Large intestine (tissue), 3 donors: Measurements from ENCODE around the gene EMILIN2. TPM values are rescaled to one million over a fixed set of nuclear protein-coding genes. Genes with fewer than 3 reads are reported as not detected.

Experiments used
- DNase-seq, 2 donors: peaks; one replicate each; pipeline versions ENCODE4 v3.0.0 to v3.0.0-alpha.2; 2013
- H3K27ac ChIP-seq: one replicate; pipeline ENCODE4 v1.5.1; 2013; ENCODE audit warnings: low read length
- H3K27me3 ChIP-seq: 2 replicates; pipeline ENCODE4 v1.6.1; 2013; ENCODE audit warnings: low read length; ENCODE audit not compliant: control insufficient read depth, insufficient read depth
- H3K36me3 ChIP-seq: 2 replicates; pipeline ENCODE4 v1.6.1; 2013; ENCODE audit warnings: low read length; ENCODE audit not compliant: control insufficient read depth, insufficient read depth
- H3K4me1 ChIP-seq: one replicate; pipeline ENCODE4 v1.6.1; 2013; ENCODE audit warnings: low read length; ENCODE audit not compliant: control insufficient read depth, insufficient read depth
- H3K4me3 ChIP-seq: one replicate; pipeline ENCODE4 v1.5.1; 2013; ENCODE audit warnings: low read length
- H3K9me3 ChIP-seq: one replicate; pipeline ENCODE4 v1.6.1; 2013; ENCODE audit warnings: mild to moderate bottlenecking, low read depth, low read length, moderate library complexity; ENCODE audit not compliant: control insufficient read depth
- WGBS: methylation state at CpG from one replicate; pipeline ENCODE4 v1.1.5; 2013; ENCODE audit warnings: low lambda C conversion rate; ENCODE audit not compliant: insufficient coverage; 5-methylcytosine and 5-hydroxymethylcytosine counted together
- polyA plus RNA-seq: library from polyadenylated mRNA; unstranded; fragments of 120-200 nt; gene quantifications from one replicate; pipeline ENCODE4 v1.2.1, GENCODE V29; 2013

EMILIN2 gene
- polyA plus RNA-seq, 1 donor = 30.4 TPM

DNA sequence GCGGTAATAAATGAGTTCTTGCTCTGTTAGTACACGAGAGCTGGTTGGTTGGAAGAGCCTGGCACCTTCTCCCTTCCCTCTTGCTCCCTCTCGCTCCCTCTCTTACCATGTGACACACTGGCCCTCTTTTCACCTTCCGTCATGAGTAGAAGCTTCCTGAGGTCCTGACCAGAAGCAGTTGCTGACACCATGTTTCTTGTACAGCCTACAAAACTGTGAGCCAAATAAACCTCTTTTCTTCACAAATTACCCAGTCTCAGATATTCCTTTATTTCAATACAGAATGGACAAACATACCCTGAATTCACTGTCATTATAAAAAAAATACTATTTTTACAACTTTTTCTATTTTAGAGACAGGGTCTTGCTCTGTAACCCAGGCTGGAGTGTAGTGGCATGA, 40.7 kb downstream of the EMILIN2 start:
- Histone ChIP-seq H3K36me3 (no peaks in the 10 kb centered on the region), H3K4me3 (no peak overlapping the region), H3K9me3 (no peaks in the 10 kb centered on the region), H3K27ac (no peak overlapping the region), H3K4me1 (no peaks in the 10 kb centered on the region), H3K27me3 (no peaks in the 10 kb centered on the region)
- DNase-seq = no peak
- no CpG with 5 or more reads among the region's 4 CpGs for WGBS

DNA sequence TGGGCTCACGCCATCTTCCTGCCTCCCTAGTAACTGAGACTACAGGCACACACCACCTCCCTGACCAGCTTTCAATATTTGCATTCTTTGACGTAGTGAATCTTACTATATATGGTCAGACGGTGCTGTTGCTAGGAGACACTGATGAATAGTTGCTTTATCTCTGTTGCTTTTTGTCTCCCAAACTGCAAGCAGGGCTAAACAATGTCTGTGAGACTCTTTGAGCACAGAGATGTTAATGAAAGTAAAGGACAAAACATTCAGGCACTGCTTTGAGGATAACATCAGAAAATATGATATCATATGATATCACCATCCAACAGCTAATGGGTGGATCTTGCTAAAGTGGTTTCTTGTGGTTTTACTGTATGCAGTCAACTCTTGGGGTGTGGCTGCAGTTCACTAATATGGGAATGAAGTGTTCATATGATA, 43.0 kb downstream of the EMILIN2 start:
- Histone ChIP-seq H3K27me3 (no peaks in the 10 kb centered on the region), H3K4me3 (no peak overlapping the region), H3K4me1 (peaks cover 2% of the 10 kb centered on the region), H3K36me3 (no peaks in the 10 kb centered on the region), H3K9me3 (no peaks in the 10 kb centered on the region), H3K27ac (no peak overlapping the region)
- no peak for DNase-seq
- no CpG with 5 or more reads among the region's 3 CpGs for WGBS

DNA sequence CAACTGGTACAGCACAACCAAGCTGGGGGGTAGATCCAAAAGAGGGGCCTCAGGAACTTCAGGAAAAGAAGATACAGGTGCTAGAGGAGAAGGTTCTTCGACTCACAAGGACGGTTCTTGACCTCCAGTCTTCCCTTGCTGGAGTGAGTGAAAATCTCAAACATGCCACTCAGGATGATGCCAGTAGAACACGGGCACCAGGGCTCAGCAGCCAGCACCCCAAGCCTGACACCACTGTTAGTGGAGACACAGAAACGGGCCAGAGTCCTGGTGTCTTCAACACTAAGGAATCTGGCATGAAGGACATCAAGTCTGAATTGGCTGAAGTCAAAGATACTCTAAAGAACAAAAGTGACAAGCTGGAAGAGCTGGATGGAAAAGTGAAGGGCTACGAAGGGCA, 43.8 kb downstream of the EMILIN2 start:
- Histone ChIP-seq H3K4me3 (no peak overlapping the region), H3K9me3 (no peaks in the 10 kb centered on the region), H3K36me3 (no peaks in the 10 kb centered on the region), H3K4me1 (peaks cover 2% of the 10 kb centered on the region), H3K27ac (no peak overlapping the region), H3K27me3 (no peaks in the 10 kb centered on the region)
- no CpG with 5 or more reads among the region's 5 CpGs for WGBS
- no peak for DNase-seq

DNA sequence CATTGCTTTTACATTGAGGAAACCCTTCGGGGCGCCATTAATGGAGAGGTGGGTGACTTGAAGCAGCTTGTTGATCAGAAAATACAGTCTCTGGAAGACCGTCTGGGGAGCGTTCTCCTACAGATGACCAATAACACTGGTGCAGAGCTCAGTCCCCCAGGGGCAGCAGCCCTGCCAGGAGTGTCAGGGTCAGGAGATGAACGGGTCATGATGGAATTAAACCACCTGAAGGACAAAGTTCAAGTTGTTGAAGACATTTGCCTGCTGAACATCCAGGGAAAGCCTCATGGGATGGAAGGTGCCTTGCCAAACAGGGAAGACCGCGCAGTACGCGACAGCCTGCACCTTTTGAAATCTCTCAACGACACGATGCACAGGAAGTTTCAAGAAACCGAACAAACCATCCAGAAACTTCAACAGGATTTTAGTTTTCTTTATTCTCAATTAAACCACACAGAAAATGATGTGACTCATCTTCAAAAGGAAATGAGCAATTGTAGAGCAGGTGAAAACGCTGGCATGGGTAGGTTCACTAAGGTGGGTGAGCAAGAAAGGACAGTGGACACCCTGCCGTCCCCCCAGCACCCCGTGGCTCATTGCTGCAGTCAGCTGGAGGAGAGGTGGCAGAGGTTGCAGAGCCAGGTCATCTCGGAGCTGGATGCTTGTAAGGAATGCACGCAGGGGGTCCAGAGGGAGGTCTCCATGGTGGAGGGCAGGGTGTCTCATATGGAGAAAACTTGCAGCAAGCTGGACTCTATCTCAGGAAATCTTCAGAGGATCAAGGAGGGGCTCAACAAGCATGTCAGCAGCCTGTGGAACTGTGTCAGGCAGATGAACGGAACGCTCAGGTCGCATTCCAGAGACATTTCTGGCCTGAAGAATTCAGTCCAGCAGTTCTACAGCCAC, 45.0 kb downstream of the EMILIN2 start:
- DNase-seq = no peak
- Histone ChIP-seq H3K27ac (no peak overlapping the region), H3K9me3 (no peaks in the 10 kb centered on the region), H3K4me1 (peaks cover 2% of the 10 kb centered on the region), H3K36me3 (no peaks in the 10 kb centered on the region), H3K27me3 (no peaks in the 10 kb centered on the region), H3K4me3 (no peak overlapping the region)
- WGBS = 100% methylated on average over 1 of the region's 20 CpGs

DNA sequence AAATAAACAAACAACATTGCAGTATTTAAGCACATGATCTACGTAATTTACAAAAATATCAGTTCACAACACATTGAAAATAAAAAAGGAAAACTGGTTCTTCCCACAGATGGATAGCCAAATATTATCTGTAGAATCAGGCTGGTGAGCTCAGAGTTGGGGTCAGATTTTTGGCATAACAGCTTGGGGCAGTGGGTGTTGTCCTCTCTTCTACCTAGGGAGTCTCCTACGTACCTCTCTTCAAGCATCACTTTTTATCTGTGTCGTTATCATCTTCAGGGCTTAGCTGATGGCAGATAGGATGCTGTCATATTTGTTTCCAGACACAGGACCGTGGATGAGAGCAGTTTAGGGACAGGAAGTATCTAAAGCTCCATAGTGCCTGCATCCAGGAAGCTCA, 46.2 kb downstream of the EMILIN2 start:
- DNase-seq = no peak
- Histone ChIP-seq H3K27me3 (no peaks in the 10 kb centered on the region), H3K36me3 (no peaks in the 10 kb centered on the region), H3K9me3 (no peaks in the 10 kb centered on the region), H3K27ac (no peak overlapping the region), H3K4me1 (peaks cover 2% of the 10 kb centered on the region), H3K4me3 (no peak overlapping the region)
- no CpG with 5 or more reads among the region's 4 CpGs for WGBS

DNA sequence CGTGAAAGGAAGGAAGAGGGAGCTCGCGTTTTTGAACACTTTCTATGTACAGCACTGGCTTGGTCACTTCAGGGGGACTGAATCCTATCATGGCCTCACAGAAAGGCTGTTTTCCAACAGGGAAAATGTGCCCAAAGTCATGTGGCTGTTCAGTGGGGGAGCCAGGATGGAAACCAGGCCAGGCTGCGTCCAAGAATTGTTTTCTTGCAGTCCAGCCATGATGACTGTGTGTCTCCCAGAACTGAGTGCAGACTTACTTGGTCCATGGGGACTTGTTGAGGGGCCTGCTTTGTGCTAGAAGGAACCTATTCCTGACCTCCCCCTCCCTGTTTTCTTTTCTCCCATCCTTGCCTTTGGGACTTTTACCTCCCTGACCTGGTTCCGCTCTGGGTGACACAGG, 46.9 kb downstream of the EMILIN2 start:
- no peak for DNase-seq
- H3K36me3 ChIP-seq = no peaks in the 10 kb centered on the region
- peaks cover 2% of the 10 kb centered on the region for H3K4me1 ChIP-seq
- WGBS = no CpG with 5 or more reads among the region's 5 CpGs
- peak overlapping the region; percentile 70 for H3K27ac ChIP-seq
- H3K9me3 ChIP-seq = no peaks in the 10 kb centered on the region
- no peaks in the 10 kb centered on the region for H3K27me3 ChIP-seq
- H3K4me3 ChIP-seq = no peak overlapping the region

DNA sequence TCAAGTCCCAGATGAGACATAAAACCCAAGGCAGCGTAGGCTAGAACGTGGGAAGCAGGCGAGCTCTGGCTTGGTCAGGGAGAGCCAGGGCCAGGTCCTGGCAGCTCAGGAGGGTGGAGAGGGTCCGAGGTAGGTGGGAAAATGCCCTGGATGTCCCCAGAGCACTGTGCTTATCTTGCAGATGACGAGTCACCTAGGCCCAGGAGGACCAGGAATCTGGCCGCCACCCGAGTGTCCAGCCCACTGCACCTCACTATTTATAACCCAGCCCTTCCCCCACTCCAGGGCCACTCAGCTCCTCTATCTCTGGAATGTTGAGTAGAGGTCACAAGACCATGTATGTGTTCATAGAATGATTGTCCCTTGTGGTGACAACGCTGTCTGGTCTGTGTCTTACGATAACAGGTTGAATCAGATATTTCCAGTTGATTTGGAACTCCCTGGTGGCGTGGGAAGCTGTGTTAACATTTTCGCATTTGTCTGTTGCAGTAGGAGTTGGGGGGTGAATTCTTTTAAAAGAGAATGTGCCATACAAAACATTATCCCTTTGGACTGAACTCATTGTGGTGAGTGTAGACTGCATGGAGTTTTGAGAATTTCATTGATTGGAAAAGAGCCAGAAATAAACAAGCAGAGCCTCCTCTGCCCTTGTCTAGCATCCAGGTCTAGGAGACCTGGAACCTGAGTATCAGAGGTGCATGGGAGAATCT, 47.5 kb downstream of the EMILIN2 start:
- Histone ChIP-seq H3K27me3 (no peaks in the 10 kb centered on the region), H3K4me1 (peaks cover 2% of the 10 kb centered on the region), H3K4me3 (no peak overlapping the region), H3K36me3 (no peaks in the 10 kb centered on the region), H3K9me3 (no peaks in the 10 kb centered on the region), H3K27ac (peak overlapping the region; percentile 70)
- peak; percentile 68 to 81 for DNase-seq
- no CpG with 5 or more reads among the region's 11 CpGs for WGBS

DNA sequence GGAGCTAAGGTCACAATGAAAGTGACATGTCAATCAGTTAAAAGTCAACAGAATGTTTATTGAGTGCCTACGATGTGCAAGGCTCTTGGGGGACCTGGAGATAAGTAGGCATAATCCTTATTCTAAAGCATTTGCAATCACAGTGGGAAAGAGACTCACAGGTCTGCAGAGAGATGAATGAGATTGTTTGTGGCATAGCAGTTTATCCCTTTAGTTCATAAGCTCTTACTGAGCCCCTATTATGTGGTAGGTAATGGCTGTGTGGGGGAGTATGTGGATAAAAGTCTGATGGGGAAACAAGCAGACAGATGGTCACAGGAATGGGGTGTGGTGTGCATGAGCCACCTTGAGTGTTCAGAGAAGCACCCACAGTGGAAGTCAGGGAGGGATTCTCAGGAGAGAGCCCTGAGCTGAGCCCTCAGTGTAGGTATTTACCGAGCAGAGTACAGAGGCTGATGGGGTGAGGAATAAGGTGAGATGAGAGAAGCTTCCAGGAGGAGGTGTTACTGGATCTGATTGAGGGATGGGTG, 48.1 kb downstream of the EMILIN2 start:
- WGBS = 0% methylated on average over 1 of the region's 2 CpGs
- H3K4me3 ChIP-seq = no peak overlapping the region
- H3K9me3 ChIP-seq = no peaks in the 10 kb centered on the region
- no peak for DNase-seq
- H3K27ac ChIP-seq = peak overlapping the region; percentile 70
- H3K36me3 ChIP-seq = no peaks in the 10 kb centered on the region
- H3K4me1 ChIP-seq = peaks cover 2% of the 10 kb centered on the region
- no peaks in the 10 kb centered on the region for H3K27me3 ChIP-seq

DNA sequence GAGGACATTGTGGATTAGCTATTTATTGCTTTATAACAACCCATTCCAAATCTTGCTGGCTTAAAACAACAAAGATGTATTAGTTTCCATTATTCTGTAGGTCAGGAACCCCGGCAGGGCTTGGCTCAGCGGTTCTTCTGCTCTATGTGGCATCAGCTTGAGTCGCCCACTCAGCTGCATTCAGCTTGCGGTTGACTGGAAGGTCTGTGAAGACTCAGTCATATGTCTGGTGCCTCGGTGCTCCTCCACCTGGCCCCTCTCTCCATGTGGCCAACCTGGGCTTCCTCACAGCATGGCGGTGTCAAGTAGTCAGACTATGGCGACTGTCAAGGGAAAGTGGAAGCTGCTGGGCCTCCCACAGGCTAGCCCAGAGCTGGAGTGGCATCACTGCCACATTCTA, 48.6 kb downstream of the EMILIN2 start:
- no peaks in the 10 kb centered on the region for H3K36me3 ChIP-seq
- no CpG with 5 or more reads among the region's 7 CpGs for WGBS
- H3K4me1 ChIP-seq = peaks cover 2% of the 10 kb centered on the region
- no peak overlapping the region for H3K27ac ChIP-seq
- no peak for DNase-seq
- no peaks in the 10 kb centered on the region for H3K27me3 ChIP-seq
- H3K9me3 ChIP-seq = no peaks in the 10 kb centered on the region
- H3K4me3 ChIP-seq = no peak overlapping the region

DNA sequence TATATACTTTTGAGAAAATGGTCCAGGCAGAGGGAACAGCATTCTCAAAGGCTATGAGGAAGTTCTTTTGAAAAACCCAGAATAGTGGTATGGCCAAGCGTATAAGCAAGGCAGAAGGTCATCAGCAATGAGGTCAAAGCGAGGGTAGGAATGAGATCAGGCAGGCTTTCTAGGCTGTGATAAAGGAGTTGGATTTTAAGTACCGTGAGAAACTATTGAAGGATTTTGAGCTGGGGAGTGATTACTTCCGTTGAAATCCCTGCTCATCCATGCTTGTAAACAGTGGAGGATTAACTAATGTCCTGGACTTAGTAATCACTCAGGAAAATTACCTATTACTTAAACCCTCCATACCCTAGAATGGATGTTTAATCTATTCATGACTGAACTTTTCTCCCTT, 50.2 kb downstream of the EMILIN2 start:
- Histone ChIP-seq H3K27me3 (no peaks in the 10 kb centered on the region), H3K4me3 (no peak overlapping the region), H3K36me3 (no peaks in the 10 kb centered on the region), H3K4me1 (peaks cover 2% of the 10 kb centered on the region), H3K9me3 (no peaks in the 10 kb centered on the region), H3K27ac (no peak overlapping the region)
- no CpG with 5 or more reads among the region's 4 CpGs for WGBS
- DNase-seq = no peak
